Endothelial cell of umbilical vein (primary cell): ENCODE results near the gene PLB1. TPM values are rescaled to one million over a fixed set of nuclear protein-coding genes. Genes with fewer than 3 reads are reported as not detected.

Source experiments
- BruUV-seq: library from RNA; stranded (reverse); fragments of 400-500 nt; replicated peaks from 2 replicates; lab custom pipeline; 2021; lab: Mats Ljungman, UMichigan
- CTCF ChIA-PET: fragments of 300-600, 350-600 bp; sonication (Branson Sonifier 250); formaldehyde crosslinking; loops from one replicate; lab custom pipeline; 2021; ENCODE audit warnings: antibody characterized with exemption, inconsistent platforms; lab: Charles Lee
- POLR2A ChIA-PET: fragments of 300-600, 350-600 bp; sonication (Branson Sonifier 250); formaldehyde crosslinking; loops from one replicate; lab custom pipeline; 2021; ENCODE audit warnings: antibody characterized with exemption, inconsistent platforms; lab: Charles Lee
- DNase-seq: peaks from one replicate; pipeline ENCODE4 v3.0.0-alpha.2; 2011; ENCODE audit warnings: low read depth, low spot score
- FAIRE-seq: peaks from 2 replicates; lab custom pipeline; 2011; peaks lifted over from hg19 to GRCh38; lab: Jason Lieb, UNC
- H2AFZ ChIP-seq: 2 replicates; pipeline ENCODE4 v1.6.0; 2012; ENCODE audit warnings: low read depth, low read length, control low read depth, inconsistent platforms
- H3K27ac ChIP-seq: 2 replicates; pipeline ENCODE4 v1.5.1; 2011; ENCODE audit warnings: low read depth, mild to moderate bottlenecking, control low read depth, low read length, moderate library complexity; ENCODE audit not compliant: insufficient read depth
- H3K27me3 ChIP-seq, 2 experiments: 2 replicates each; pipeline versions ENCODE4 v1.6.0 to v1.6.1; 2011; ENCODE audit warnings: low read length in 2 of 2, mixed read lengths in 1 of 2; ENCODE audit not compliant: control insufficient read depth in 2 of 2, insufficient read depth in 2 of 2
- H3K36me3 ChIP-seq, 2 experiments: 2 replicates in 1 of 2; 3 replicates in 1 of 2; pipeline ENCODE4 v1.5.1; 2011; ENCODE audit warnings: low read length in 2 of 2, mild to moderate bottlenecking in 1 of 2, moderate library complexity in 1 of 2; ENCODE audit not compliant: control insufficient read depth in 2 of 2, insufficient read depth in 2 of 2; ENCODE audit errors: extremely low read depth in 1 of 2
- H3K4me1 ChIP-seq: 3 replicates; pipeline ENCODE4 v1.5.1; 2011; ENCODE audit warnings: mild to moderate bottlenecking, low read length; ENCODE audit not compliant: control insufficient read depth, insufficient read depth; ENCODE audit errors: extremely low read depth
- H3K4me2 ChIP-seq: 2 replicates; pipeline ENCODE4 v1.6.1; 2011; ENCODE audit warnings: low read length, control low read depth, mixed read lengths; ENCODE audit not compliant: insufficient read depth
- H3K4me3 ChIP-seq, 3 experiments: fragments of 200-600 bp in 1 of 3; sonication (generic), shearing (Covaris generic) in 1 of 3; replicated peaks in 1 of 3; 2 replicates each; pipeline ENCODE4 v1.5.1; 2011 to 2016; ENCODE audit warnings: control low read depth in 3 of 3, low read length in 3 of 3, mild to moderate bottlenecking in 2 of 3, inconsistent platforms in 1 of 3, low read depth in 1 of 3, moderate library complexity in 1 of 3; ENCODE audit not compliant: insufficient read depth in 1 of 3
- H3K79me2 ChIP-seq: 2 replicates; pipeline ENCODE4 v1.6.0; 2012; ENCODE audit warnings: low read length, inconsistent platforms; ENCODE audit not compliant: control insufficient read depth, insufficient read depth
- H3K9ac ChIP-seq: replicated peaks from 2 replicates; pipeline ENCODE3; 2011; ENCODE audit warnings: low read length, control low read depth; ENCODE audit not compliant: insufficient read depth; ENCODE audit errors: extremely low read depth
- H3K9me1 ChIP-seq: replicated peaks from 3 replicates; pipeline ENCODE4 v1.6.0; 2011; ENCODE audit warnings: mild to moderate bottlenecking, low read length; ENCODE audit not compliant: control insufficient read depth, insufficient read depth; ENCODE audit errors: extremely low read depth
- H3K9me3 ChIP-seq: replicated peaks from 2 replicates; pipeline ENCODE4 v1.5.1; 2012; ENCODE audit warnings: low read length, inconsistent platforms; ENCODE audit not compliant: control insufficient read depth, insufficient read depth
- H4K20me1 ChIP-seq: replicated peaks from 2 replicates; pipeline ENCODE3; 2011; ENCODE audit warnings: mild to moderate bottlenecking, low read length; ENCODE audit not compliant: control insufficient read depth, insufficient read depth; ENCODE audit errors: extremely low read depth
- EZH2 ChIP-seq: IDR thresholded peaks from 2 replicates; pipeline ENCODE4 v1.6.1; 2012; ENCODE audit warnings: borderline replicate concordance, low read depth, mild to moderate bottlenecking, moderate library complexity, low read length, inconsistent platforms; ENCODE audit not compliant: severe bottlenecking
- FOS ChIP-seq: IDR thresholded peaks from 2 replicates; pipeline ENCODE4 v1.6.1; 2011; ENCODE audit warnings: mild to moderate bottlenecking, low read length, moderate library complexity, borderline replicate concordance; ENCODE audit not compliant: insufficient read depth
- GATA2 ChIP-seq: IDR thresholded peaks from 2 replicates; pipeline ENCODE4 v1.7.0; 2011; ENCODE audit warnings: low read depth, mild to moderate bottlenecking, moderate library complexity, mixed read lengths, low read length; ENCODE audit not compliant: insufficient read length, insufficient read depth
- JUN ChIP-seq: IDR thresholded peaks from 2 replicates; pipeline ENCODE4 v1.6.1; 2011; ENCODE audit warnings: borderline replicate concordance, low read depth; ENCODE audit not compliant: insufficient read length, insufficient read depth
- POLR2A ChIP-seq: IDR thresholded peaks from 2 replicates; pipeline ENCODE4 v1.6.1; 2012; ENCODE audit warnings: low read depth, mild to moderate bottlenecking, control low read depth, low read length
- POLR2AphosphoS5 ChIP-seq: IDR thresholded peaks from 2 replicates; pipeline ENCODE4 v1.6.1; 2012; ENCODE audit warnings: low read depth, mild to moderate bottlenecking, control low read depth, low read length, moderate library complexity; ENCODE audit not compliant: insufficient read depth
- dilution Hi-C: fragments of 300-500 bp; cut with MboI; formaldehyde crosslinking; loops from one replicate; pipeline ENCODE4 v1.15.0; 2019; ENCODE audit warnings: low sequenced_read_pairs; ENCODE audit not compliant: extremely low pct_ligation_motif_present
- intact Hi-C: fragments of 100-400 bp; cut with micrococcal nuclease; formaldehyde crosslinking; loops from one replicate; pipeline ENCODE4 v1.10.0; 2022
- polyA plus RNA-seq, 4 experiments: library from polyadenylated mRNA; depleted of rRNA in 3 of 4; stranded (reverse) in 3 of 4; unstranded in 1 of 4; fragments of >200 nt; gene quantifications; 2 replicates each; pipeline versions ENCODE4 v1.2.1 to v1.2.3, GENCODE V29; 2011 to 2012; ENCODE audit warnings: missing spikeins in 1 of 4
- total RNA-seq: library from RNA; stranded (reverse); gene quantifications from 2 replicates; pipeline ENCODE4 v1.2.3, GENCODE V29; 2021
- TF ChIP-seq, protein P1 (sequence below): IDR thresholded peaks from 2 replicates; pipeline ENCODE4 v1.6.1; 2011; ENCODE audit not compliant: insufficient read depth, insufficient read length
- TF ChIP-seq, protein P2 (sequence below), 2 donors: IDR thresholded peaks; 1 replicate in 1 of 2; 2 replicates in 1 of 2; pipeline ENCODE4 v1.5.1; 2011; ENCODE audit warnings: low read length in 2 of 2, mild to moderate bottlenecking in 2 of 2, moderate library complexity in 2 of 2, control low read depth in 1 of 2, inconsistent platforms in 1 of 2, low read depth in 1 of 2; ENCODE audit not compliant: insufficient read depth in 1 of 2; ENCODE audit errors: extremely low read depth in 1 of 2

Gene PLB1
- total and polyA plus RNA-seq, 2 donors (not counting 3 experiments of a cell fraction or from before 2014, with no cell fraction given), result 0.75 to 0.80 TPM

DNA sequence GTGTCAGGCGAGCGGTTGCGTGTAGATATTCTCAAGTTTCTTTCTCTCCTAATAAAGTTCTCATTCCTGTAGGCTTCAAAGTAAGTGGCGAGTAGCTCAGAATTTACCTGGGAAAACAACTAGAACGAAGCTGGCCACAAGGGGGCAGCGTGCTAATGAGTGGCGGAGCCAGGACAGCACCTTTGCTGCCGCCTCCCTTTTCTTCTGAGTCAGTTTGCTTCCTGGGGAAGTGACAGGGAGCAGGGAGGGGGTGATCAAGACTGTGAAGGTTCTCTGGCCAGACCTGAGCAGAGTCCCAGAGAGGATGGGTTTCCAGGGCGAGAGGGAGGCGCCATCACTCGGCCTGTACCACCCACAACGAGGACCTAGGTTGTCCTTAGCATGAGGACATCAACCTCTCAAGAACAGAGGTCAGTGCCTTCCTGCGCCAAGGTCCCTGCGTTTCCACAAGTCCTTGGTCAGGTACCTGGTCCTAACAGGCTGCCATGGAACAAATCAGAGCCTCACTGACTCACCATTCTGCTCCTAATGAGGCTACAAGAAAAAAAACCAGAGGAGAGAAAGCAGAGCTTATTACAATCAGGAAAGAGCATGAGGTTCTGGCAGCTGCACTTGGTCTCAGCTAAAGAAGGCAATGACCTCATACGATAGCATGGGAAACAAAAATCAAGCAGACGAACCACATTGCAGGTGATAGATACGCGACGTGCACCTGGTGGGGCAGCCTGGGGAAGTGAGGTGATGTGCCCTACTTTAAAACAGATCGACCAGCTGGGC, 98.7 kb downstream of the PLB1 start:
- Histone ChIP-seq H3K9ac (peak overlapping the region; percentile 39), H3K9me3 (no peaks in the 10 kb centered on the region), H3K4me3 (no peak overlapping the region), H3K9me1 (no peaks in the 10 kb centered on the region), H4K20me1 (no peaks in the 10 kb centered on the region), H3K27ac (peak overlapping the region; percentile 71), H3K79me2 (no peaks in the 10 kb centered on the region), H3K4me1 (peaks cover 13% of the 10 kb centered on the region), H3K36me3 (no peaks in the 10 kb centered on the region), H3K4me2 (peak overlapping the region; percentile 45), H2AFZ (peak overlapping the region; percentile 62), H3K27me3 (no peaks in the 10 kb centered on the region)
- dilution Hi-C loops, result no loop called here
- ChIA-PET CTCF (interaction anchor here (0.6 to 5.8 kb wide), 67 partner anchors 10 to 1478 kb away, joined by 3 to 153 read pairs (median 5); partner anchors contain the start of genes PPP1CB and SPDYA), POLR2A (interaction anchor here (1.9 kb wide), 1 partner anchor 157 kb away, joined by 9 read pairs; the partner anchor contains the start of gene PPP1CB)
- intact Hi-C loops, result loop anchor here (1.0 to 5.0 kb wide), 7 partner anchors 10 to 218 kb away; partner anchors contain the start of gene SPDYA
- DNase-seq, result peak; percentile 92
- BruUV-seq, result TSS peak; percentile 95
- FAIRE-seq, result peak; percentile 94
- TF ChIP-seq, protein P1, sequence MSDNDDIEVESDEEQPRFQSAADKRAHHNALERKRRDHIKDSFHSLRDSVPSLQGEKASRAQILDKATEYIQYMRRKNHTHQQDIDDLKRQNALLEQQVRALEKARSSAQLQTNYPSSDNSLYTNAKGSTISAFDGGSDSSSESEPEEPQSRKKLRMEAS, result no peak
- peak; percentile 82 for TF ChIP-seq FOS
- TF ChIP-seq, protein P2, sequence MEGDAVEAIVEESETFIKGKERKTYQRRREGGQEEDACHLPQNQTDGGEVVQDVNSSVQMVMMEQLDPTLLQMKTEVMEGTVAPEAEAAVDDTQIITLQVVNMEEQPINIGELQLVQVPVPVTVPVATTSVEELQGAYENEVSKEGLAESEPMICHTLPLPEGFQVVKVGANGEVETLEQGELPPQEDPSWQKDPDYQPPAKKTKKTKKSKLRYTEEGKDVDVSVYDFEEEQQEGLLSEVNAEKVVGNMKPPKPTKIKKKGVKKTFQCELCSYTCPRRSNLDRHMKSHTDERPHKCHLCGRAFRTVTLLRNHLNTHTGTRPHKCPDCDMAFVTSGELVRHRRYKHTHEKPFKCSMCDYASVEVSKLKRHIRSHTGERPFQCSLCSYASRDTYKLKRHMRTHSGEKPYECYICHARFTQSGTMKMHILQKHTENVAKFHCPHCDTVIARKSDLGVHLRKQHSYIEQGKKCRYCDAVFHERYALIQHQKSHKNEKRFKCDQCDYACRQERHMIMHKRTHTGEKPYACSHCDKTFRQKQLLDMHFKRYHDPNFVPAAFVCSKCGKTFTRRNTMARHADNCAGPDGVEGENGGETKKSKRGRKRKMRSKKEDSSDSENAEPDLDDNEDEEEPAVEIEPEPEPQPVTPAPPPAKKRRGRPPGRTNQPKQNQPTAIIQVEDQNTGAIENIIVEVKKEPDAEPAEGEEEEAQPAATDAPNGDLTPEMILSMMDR (IDR thresholded peaks at IDR 0.05; ENCODE audit: extremely low read depth in 1 of 2, insufficient read depth in 1 of 2, low read depth in 1 of 2, low read length in 2 of 2), result peak; percentile 71 to 79
- TF ChIP-seq JUN, result peak; percentile 44
- TF ChIP-seq POLR2AphosphoS5, result peak; percentile 66
- peak; percentile 41 for TF ChIP-seq POLR2A
- TF ChIP-seq GATA2, result no peak
- TF ChIP-seq EZH2, result no peak
